Stimulated activated effector memory CD8-positive, alpha-beta T cell treated with anti-CD3 and anti-CD28 coated beads, Interleukin-12 subunit alpha, Interleukin-12 subunit beta, amount 100 ng/mL, for 72 hours (primary cell): ENCODE data around the gene CCDC106.

Experiments
- ATAC-seq: fragments of 150-1000 bp; cut with Tn5 transposase; 2 replicates; pipeline ENCODE4 v1.10.0; 2021
- DNase-seq, 2 donors: peaks; one replicate each; pipeline ENCODE4 v3.0.0; 2021 to 2022; ENCODE audit warnings: low spot score in 2 of 2
- H3K27ac Mint-ChIP-seq: one replicate; pipeline ENCODE4 v1.8.0; 2022; ENCODE audit warnings: mild to moderate bottlenecking, mixed read lengths
- H3K36me3 Mint-ChIP-seq: one replicate; pipeline ENCODE4 v1.8.0; 2022; ENCODE audit warnings: mild to moderate bottlenecking, mixed read lengths
- H3K4me1 Mint-ChIP-seq: one replicate; pipeline ENCODE4 v1.8.0; 2022; ENCODE audit warnings: mixed read lengths
- H3K4me3 Mint-ChIP-seq: one replicate; pipeline ENCODE4 v1.8.0; 2022; ENCODE audit warnings: mild to moderate bottlenecking, mixed read lengths
- H3K9me3 Mint-ChIP-seq: one replicate; pipeline ENCODE4 v1.8.0; 2022; ENCODE audit warnings: mixed read lengths

CCDC106 gene

DNA sequence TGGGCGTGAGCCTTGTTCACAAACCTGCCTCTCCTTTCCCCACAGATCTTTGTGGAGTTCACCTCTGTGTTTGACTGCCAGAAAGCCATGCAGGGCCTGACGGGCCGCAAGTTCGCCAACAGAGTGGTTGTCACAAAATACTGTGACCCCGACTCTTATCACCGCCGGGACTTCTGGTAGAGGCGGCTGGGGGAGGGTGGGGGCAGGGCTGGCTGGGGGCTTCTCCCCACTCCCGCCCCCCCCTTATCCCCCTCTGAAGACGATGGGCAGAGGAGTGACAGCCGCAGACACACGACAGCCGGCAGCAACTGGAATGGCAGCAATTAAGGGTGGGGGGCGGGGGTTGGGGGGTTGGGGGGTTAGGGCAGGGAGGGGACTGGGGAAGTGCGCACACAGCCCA, 25.9 kb downstream of the CCDC106 start:
- ATAC-seq, result no peak
- Mint-ChIP-seq H3K27ac (peak overlapping the region; percentile 84), H3K4me3 (peak overlapping the region; percentile 93), H3K9me3 (no peaks in the 10 kb centered on the region), H3K4me1 (peaks cover 76% of the 10 kb centered on the region), H3K36me3 (peaks cover 92% of the 10 kb centered on the region)
- DNase-seq, result no peak

DNA sequence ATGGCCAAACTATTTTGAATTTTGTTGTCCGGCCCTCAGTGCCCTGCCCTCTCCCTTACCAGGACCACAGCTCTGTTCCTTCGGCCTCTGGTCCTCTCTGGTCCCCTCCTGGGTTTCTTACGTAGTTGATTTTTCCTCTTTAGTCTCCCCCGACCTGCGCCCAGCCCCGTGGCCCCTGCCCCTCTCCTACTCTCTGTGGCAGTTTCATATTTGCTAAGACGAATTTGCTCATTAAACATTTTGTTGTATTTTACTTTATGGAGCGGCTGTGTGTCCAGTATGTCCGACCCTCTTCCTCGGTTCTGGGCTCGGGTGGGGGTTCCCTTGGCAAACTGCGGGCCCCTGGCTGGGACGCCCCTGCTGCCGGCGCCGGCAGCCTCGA, 26.4 kb downstream of the CCDC106 start:
- ATAC-seq (no peak), DNase-seq (no peak)
- Mint-ChIP-seq H3K36me3 (peaks cover 92% of the 10 kb centered on the region), H3K27ac (peak overlapping the region; percentile 84), H3K9me3 (no peaks in the 10 kb centered on the region), H3K4me3 (peak overlapping the region; percentile 93), H3K4me1 (peaks cover 77% of the 10 kb centered on the region)

DNA sequence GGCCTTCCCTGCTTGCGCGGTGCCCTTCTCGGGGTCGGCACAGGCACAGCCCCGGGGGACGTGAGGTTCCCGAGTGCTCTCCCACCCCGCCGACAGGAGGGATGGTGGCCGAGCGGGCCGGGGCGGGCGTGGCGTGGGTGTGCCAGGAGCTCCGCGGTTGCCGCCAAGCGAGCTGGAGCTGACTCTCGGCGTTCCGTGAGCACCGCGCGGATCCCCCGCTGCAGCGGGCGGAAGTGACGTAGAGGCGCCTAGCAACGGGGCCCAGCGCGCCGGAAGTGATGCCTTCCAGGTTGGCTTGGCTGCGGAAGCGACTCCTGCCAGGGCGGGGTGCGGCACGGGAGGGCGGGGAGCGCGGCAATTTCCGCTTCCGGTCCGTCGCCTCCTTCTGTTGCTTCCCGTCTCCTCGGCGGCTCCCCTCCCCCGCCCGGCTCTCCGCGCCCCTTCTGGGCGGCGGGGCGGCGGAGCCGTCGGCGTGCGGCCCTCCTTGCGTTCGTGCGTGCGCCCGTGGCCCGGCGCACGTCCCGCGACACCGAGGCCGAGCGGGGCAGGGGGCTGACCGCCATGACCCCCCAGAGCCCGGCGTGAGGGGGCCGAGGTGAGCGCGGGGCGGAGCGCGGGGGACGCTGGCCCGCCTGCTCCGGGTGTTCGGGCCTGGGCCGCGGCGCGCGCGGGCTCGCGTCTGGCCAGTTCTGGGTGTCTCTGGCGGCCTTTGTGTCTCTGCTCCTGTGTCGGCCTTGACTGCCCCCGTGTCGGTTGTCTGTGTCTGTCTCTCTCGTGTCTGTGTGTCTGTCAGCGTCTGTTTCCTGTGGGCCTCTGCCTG, 27.0 kb downstream of the CCDC106 start, which contains the start of gene EPN1:
TSS of gene EPN1 (plus strand) at position 386 of the 820 bp plus-strand sequence. CDS start 3,402 bp downstream, outside the sequence.
- no peaks in the 10 kb centered on the region for H3K9me3 Mint-ChIP-seq

DNA sequence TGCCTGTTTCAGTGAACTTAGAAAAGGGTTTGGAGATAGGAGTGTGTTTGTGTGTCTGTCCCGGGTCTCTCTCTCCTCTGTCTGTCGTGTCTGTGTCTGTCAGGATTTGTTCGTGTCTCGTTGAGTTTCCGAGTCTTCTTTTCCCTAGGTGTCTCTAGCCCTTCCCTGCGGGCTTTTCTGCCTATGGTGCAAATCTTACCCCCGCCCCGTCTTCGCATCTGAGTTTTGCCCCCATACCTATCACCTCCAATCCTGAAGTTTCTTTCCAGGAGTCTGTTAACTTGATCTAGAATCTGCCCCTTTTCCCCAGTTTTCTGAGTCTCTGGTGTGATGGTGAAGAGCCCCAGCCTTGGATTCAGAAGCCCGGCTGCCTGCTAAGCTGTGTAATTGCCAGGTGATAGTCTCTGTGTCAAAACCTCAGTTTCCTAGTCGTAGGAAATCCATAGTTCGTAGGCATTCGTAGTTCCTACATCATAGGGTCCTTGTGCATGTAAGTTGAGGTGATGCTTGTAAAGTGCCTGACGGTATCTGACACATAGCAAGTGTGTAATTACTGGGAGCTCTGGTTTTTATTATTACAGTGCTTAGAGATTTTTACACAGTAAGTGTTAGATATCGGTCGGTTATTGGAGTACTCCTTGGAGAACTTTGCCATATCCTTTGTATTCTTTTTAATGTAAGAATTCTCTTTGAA, 27.8 kb downstream of the CCDC106 start:
- peaks cover 92% of the 10 kb centered on the region for H3K36me3 Mint-ChIP-seq
- peak overlapping the region; percentile 98 for H3K27ac Mint-ChIP-seq
- H3K4me1 Mint-ChIP-seq, result peaks cover 80% of the 10 kb centered on the region
- no peaks in the 10 kb centered on the region for H3K9me3 Mint-ChIP-seq
- ATAC-seq, result no peak
- peak overlapping the region; percentile 93 for H3K4me3 Mint-ChIP-seq
- DNase-seq, result no peak

More for the DNA sequence above, 27.0 kb downstream of the CCDC106 start, which contains the start of gene EPN1:
- ATAC-seq (peak; percentile 94), DNase-seq (peak; percentile 91 to 96)
- peaks cover 92% of the 10 kb centered on the region for H3K36me3 Mint-ChIP-seq
- H3K4me3 Mint-ChIP-seq, result peak within 1 kb of the TSS; percentile 93
- H3K4me1 Mint-ChIP-seq, result peaks cover 78% of the 10 kb centered on the region
- H3K27ac Mint-ChIP-seq, result peak within 1 kb of the TSS; percentile 98

DNA sequence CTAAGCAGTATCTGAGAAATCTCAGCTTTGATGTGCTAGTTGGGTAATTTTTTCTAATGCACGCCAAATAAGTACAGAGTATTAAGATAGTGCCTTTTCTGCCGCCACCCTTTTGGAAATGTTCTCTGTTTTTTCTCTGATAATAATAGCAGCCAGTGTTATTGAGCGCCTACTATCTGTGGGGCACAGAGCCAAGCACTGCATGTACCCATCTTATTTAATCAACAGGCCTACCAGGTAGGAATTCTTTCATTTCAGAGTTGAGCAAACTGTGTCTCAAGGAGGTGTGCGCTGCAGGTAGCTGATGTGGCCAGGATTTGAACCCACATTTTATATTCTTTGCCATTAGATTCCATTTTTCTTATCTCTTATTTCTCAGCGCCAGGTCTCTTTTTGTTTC, 28.4 kb downstream of the CCDC106 start:
- peak overlapping the region; percentile 43 for H3K27ac Mint-ChIP-seq
- no peak for DNase-seq
- peaks cover 89% of the 10 kb centered on the region for H3K36me3 Mint-ChIP-seq
- H3K9me3 Mint-ChIP-seq, result no peaks in the 10 kb centered on the region
- ATAC-seq, result no peak
- H3K4me3 Mint-ChIP-seq, result peak overlapping the region; percentile 93
- peaks cover 76% of the 10 kb centered on the region for H3K4me1 Mint-ChIP-seq

DNA sequence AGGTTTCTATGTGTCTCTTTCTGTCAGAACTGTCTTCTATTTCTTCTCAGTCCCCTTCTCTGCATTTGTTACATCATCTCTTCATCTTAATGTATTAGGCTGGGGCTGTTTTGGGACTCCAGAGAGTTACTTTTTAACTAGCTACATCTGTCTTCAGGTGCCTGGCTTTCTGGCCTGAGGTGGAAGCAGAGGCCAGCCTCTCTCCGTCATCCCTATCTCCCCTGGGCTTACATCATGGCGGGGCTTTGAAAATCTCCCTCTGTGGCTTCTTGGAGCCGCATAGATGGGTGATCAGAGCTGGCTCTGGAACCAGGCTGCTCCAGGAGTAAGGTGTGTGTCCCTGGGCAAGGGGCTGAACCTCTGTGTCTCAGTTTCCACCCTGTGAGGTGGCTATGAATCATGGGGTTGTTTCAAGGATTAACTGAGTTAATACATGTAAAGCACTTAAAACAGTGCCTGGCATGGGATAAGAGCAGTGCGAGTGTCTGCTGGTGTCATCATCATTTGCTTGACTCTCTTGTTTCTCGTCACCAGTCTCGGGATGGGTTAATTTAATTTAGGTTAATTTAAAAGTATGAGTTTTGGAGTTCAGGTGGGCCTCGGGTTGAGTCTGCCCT, 29.0 kb downstream of the CCDC106 start:
- Mint-ChIP-seq H3K4me3 (peak overlapping the region; percentile 93), H3K27ac (peak overlapping the region; percentile 43), H3K4me1 (peaks cover 72% of the 10 kb centered on the region), H3K36me3 (peaks cover 89% of the 10 kb centered on the region), H3K9me3 (no peaks in the 10 kb centered on the region)
- ATAC-seq (no peak), DNase-seq (no peak)

DNA sequence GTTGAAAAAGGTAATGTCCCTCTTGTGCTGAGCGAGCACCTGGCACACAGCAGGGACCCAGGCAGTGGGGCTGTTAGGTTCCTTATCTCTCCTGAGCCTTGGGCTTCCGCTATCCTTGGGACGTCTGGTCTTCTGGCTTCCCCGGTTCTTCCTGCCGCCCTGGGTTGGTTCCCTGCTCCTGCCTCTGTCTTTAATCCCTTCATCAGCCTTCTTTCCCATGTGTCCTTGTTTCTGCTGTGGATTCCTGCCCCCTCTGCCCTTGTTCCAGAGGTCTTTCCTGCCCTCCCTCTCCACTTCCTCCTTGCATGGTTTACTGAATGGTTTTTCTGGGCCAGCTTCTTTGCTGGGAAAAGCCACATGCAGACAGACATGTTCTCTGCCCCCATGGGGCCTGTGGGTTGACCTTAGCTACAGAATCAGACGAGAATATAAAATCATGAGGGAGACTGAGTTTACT, 29.6 kb downstream of the CCDC106 start:
- peaks cover 88% of the 10 kb centered on the region for H3K36me3 Mint-ChIP-seq
- ATAC-seq, result no peak

DNA sequence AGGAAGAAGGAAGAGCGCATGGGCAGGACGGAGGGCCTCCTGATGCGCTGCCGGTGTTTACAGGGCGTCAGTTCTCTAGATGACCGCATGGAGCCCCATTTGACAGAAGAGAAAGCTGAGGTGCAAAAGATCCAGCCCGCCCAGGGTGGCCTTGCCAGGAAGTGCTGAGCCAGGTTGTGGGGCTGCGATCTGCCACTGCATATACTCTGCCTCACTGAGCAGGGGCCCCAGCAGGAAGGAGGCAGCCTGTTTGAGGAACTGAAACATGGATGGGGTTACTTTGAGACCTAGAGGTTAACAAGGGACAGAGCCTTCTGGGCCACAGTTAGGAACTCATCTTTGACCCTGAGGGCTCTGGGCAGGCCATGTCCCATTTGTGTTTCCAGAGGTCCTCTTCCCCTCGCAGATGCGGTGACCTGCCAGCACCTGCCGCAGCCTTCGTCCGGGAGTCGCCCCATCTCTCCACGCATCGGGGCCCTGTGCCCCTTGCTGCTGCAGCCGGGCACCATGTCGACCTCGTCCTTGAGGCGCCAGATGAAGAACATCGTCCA, 30.2 kb downstream of the CCDC106 start:
- Mint-ChIP-seq H3K27ac (peak overlapping the region; percentile 69), H3K9me3 (no peaks in the 10 kb centered on the region), H3K4me3 (peak overlapping the region; percentile 93), H3K4me1 (peaks cover 72% of the 10 kb centered on the region), H3K36me3 (peaks cover 88% of the 10 kb centered on the region)
- DNase-seq (no peak), ATAC-seq (no peak)

More for the DNA sequence above, 29.6 kb downstream of the CCDC106 start:
- peak overlapping the region; percentile 69 for H3K27ac Mint-ChIP-seq
- no peak for DNase-seq
- H3K4me1 Mint-ChIP-seq, result peaks cover 72% of the 10 kb centered on the region
- peak overlapping the region; percentile 93 for H3K4me3 Mint-ChIP-seq
- H3K9me3 Mint-ChIP-seq, result no peaks in the 10 kb centered on the region

DNA sequence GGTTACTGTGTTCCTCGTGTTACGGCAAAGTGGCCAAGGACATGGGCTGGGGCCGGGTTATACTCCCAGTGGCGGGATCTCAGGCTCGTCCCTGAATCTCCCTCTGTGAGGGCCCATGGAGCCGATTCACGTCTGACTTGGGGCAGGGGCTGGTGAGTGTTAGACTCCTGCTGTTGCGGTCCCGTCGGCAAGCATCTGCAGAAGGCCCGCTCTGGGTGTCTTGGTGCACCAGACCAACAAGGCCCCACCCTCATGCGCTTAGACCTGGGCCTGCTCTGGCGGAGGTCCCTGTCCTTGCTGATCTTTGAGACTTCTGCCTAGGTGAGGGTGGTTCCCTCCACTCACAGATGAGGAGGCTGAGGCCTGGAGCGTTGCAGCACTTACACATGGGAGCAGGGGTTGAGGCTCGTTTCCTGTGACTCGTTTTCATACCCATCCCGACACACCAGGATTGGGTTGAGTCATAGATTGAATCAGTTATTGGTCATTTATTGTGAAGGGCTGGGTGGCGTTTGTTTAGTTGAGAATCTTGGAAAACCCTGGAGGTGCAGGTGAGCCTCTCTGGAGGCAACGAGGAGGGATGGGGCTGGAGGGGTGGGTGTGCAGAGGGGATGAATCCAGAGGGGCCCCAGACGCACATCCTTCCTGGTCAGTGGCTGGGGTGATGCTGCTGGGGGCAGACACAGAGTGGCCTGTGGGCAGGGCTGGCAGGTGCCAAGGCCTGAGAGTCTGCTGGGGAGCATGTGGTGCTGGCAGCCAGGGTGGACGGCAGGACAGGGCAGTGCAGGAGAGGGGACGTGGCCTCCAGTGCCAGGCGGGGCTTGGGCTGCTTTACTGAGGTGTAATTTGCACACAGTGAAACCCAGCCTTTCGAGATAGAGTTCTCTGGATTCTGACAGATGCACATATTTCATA, 31.6 kb downstream of the CCDC106 start:
- H3K4me3 Mint-ChIP-seq, result no peak overlapping the region
- H3K36me3 Mint-ChIP-seq, result peaks cover 87% of the 10 kb centered on the region
- peak overlapping the region; percentile 77 for H3K27ac Mint-ChIP-seq
- H3K9me3 Mint-ChIP-seq, result no peaks in the 10 kb centered on the region
- no peak for DNase-seq
- H3K4me1 Mint-ChIP-seq, result peaks cover 60% of the 10 kb centered on the region
- ATAC-seq, result no peak

DNA sequence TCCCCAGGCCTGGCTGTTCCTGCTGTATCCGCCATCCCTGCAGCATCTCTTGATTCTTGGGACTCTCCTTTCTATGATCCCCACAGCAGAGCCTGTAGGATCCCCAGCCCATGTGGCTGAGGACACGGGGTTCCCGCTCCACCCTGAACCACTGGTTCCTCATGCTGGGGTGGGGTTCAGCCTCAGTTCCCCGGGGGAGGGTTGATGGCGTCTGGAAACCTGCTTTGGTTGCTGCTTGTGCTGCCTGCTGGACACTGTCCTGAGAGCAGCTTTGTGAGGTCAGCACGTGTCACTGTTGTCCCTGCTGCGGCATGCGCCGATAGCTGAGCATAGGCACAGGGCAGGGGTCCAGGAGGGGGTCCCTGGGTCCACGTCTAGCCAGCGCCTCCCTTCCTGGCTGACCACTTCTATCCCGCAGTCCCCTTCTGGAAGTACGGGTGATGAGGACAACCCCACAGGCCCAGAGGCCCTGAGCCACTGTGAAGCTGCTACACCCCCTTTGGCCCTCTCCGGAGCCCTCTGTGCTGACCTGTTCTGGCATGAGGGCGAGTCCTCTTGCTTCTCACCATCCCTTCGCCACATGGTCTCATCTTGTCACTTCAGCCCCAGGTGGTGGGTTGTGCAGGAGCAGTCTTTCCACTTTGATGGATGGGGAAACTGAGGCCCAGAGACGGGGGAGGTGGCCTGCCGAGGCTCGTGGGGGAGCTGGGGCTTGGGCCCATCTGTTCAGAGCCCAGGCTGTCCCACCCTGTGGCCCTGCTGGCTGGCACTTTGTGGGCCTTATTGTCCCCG, 32.5 kb downstream of the CCDC106 start:
- Mint-ChIP-seq H3K4me1 (peaks cover 61% of the 10 kb centered on the region), H3K9me3 (no peaks in the 10 kb centered on the region), H3K36me3 (peaks cover 87% of the 10 kb centered on the region), H3K4me3 (no peak overlapping the region), H3K27ac (peak overlapping the region; percentile 77)
- ATAC-seq (no peak), DNase-seq (no peak)

DNA sequence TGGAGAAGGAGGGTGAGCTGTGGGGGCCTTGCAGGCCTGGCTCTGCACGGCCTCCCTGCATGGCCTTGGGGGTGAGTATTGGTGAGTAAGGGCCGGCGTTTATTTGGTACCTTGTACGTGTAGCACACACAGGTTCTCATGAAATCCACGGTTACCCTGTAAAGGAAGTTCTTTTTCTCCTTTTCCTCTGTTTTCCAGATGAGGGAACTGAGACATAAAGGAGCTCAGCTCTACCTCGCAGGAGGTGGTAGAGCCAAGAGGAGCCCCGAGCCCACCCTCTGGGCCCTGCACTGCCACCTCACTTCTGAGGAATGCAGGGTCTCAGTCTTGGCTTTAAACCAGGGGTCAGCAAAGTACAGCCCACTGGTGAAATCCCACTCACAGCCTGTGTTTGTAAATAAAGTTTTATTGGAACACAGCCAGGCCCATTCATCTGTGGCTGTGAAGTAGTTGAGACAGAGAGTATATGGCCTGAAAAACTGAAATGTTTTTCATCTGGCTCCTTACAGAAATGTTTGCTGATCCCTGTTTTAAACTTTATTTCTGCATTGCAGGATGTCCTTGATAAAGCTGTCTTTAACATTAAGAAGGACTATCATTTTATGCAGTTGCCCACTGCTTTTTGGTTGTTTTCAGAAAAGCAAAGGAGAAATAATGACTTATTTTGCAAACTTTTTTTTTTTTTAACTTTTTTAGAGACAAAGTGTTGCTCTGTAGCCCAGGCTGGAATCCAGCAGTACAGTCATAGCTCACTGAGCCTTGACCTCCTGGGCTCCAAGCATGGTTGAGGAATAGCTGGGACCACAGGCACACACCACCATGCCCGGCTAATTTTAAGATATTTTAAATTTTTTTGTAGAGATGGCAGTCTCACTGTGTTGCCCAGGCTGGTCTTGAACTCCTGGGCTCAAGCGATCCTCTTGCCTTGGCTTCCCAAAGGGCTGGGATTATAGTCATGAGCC, 33.4 kb downstream of the CCDC106 start:
- peaks cover 91% of the 10 kb centered on the region for H3K36me3 Mint-ChIP-seq
- H3K4me1 Mint-ChIP-seq, result peaks cover 61% of the 10 kb centered on the region
- DNase-seq (no peak), ATAC-seq (no peak)
- H3K27ac Mint-ChIP-seq, result no peak overlapping the region
- no peak overlapping the region for H3K4me3 Mint-ChIP-seq
- no peaks in the 10 kb centered on the region for H3K9me3 Mint-ChIP-seq

DNA sequence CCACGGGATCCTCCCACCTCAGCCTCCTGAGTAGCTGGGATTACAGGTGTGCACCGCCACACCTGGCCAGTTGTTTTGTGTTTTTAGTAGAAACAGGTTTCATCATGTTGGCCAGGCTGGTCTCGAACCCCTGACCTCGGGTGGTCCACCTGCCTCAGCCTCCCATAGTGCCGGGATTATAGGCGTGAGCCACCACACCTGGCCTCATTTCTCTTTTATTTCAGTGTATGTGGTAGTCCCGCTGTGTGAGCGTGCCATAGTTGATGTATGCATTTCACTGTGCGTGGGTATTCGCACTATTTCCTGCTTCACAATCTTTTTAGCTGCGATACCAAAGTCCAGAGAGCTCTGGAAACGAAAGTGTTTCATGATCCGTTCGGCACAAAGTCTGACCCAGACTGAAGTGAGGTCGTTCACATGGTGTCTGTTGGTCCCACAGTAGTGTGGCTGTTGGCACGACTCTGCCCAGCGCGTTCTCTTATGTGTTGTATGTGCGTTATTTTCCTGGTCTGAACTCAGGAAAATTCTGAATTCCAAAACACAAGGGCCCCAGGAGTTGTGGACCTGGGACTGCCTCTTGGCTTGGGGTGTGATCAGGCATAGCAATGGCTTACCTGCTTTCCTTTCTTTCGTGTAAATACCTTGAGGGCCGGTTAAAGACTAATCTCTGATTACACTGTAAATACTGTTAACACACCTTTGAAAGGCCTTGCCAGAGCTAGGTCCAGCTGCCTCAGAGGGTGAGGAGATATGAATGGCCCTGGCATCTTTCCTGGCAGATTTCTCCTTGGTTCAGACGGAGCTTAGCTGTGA, 35.6 kb downstream of the CCDC106 start:
- H3K27ac Mint-ChIP-seq, result no peak overlapping the region
- no peaks in the 10 kb centered on the region for H3K9me3 Mint-ChIP-seq
- DNase-seq (no peak), ATAC-seq (no peak)
- H3K4me3 Mint-ChIP-seq, result no peak overlapping the region
- peaks cover 86% of the 10 kb centered on the region for H3K36me3 Mint-ChIP-seq
- peaks cover 47% of the 10 kb centered on the region for H3K4me1 Mint-ChIP-seq
